ENCODE measurements around the gene COL19A1.

GRCh38 chr6:70241031-70241430 is 374.7 kb downstream of the COL19A1 start:
- TF ChIP-seq CTCF (conservative IDR thresholded peaks at IDR 0.05), result no peak
- TF ChIP-seq EZH2 (IDR thresholded peaks at IDR 0.05; ENCODE audit: low read depth), result no peak

Data from PC-9 (cell line).